Esophagus squamous epithelium (tissue), 5 donors: Measurements from ENCODE around the gene NLE1. TPM values are rescaled to one million over a fixed set of nuclear protein-coding genes. Genes with fewer than 3 reads are reported as not detected.
"Not testable (repeated sequence)": the region's sequence is repeated elsewhere in the genome, so short reads cannot be mapped to it uniquely, and the experiment has no call there.

Source experiments
- DNase-seq: peaks from one replicate; lab custom pipeline; 2025; lab: John Stamatoyannopoulos, UW
- H3K27ac ChIP-seq, 4 donors: fragments of 200-600 bp; sonication (generic); one replicate each; pipeline ENCODE4 v1.5.1; 2016 to 2019; ENCODE audit warnings: mild to moderate bottlenecking in 1 of 4
- H3K27me3 ChIP-seq, 4 donors: fragments of 200-600 bp; sonication (generic); 1 replicate in 3 of 4; 2 replicates in 1 of 4; pipeline versions ENCODE4 v1.5.1 to v1.6.0; 2017 to 2021; ENCODE audit warnings: antibody characterized with exemption in 1 of 4
- H3K36me3 ChIP-seq, 3 donors: fragments of 200-600 bp; sonication (generic); one replicate each; pipeline ENCODE4 v1.5.1; 2016 to 2019
- H3K4me1 ChIP-seq, 3 donors: fragments of 200-600 bp; sonication (generic); one replicate each; pipeline ENCODE4 v1.5.1; 2017 to 2019
- H3K4me3 ChIP-seq, 4 donors: fragments of 200-600 bp; sonication (generic); 1 replicate in 3 of 4; 2 replicates in 1 of 4; pipeline ENCODE4 v1.5.1; 2016 to 2019; ENCODE audit warnings: mild to moderate bottlenecking in 2 of 4, moderate library complexity in 1 of 4
- H3K9me3 ChIP-seq, 3 donors: fragments of 200-600 bp; sonication (generic); one replicate each; pipeline ENCODE4 v1.5.1; 2016 to 2019
- POLR2A ChIP-seq, 4 donors: fragments of 450-650 bp; IDR thresholded peaks; one replicate each; pipeline ENCODE4 v1.6.1; 2017; ENCODE audit warnings: antibody characterized with exemption in 4 of 4, mild to moderate bottlenecking in 4 of 4, moderate library complexity in 3 of 4
- WGBS, 2 donors: methylation state at CpG; one replicate each; pipeline ENCODE4 v1.1.5; 2018; 5-methylcytosine and 5-hydroxymethylcytosine counted together
- intact Hi-C: fragments of 100-400 bp; cut with DNase I; formaldehyde crosslinking; loops from one replicate; pipeline ENCODE4 v1.15.0; 2022
- total RNA-seq, 4 donors: library from RNA; depleted of rRNA; stranded (reverse); fragments of >200 nt; gene quantifications; one replicate each; pipeline ENCODE4 v1.1.0, GENCODE V29; 2016
- TF ChIP-seq, protein P1 (sequence below), 6 experiments: fragments of 450-650 bp in 4 of 6; fragments of 200-600 bp in 2 of 6; sonication (generic) in 2 of 6; IDR thresholded peaks; one replicate each; pipeline ENCODE4 v1.5.1; 2016 to 2019; ENCODE audit warnings: antibody characterized with exemption in 6 of 6, mild to moderate bottlenecking in 4 of 6, moderate library complexity in 4 of 6
- donor health status: DM: yes; HTN: yes; CAD: no.

The NLE1 gene
- total RNA-seq, 4 donors from 2014 or later, result 8.2 to 19.6 (median 17.8) TPM

DNA sequence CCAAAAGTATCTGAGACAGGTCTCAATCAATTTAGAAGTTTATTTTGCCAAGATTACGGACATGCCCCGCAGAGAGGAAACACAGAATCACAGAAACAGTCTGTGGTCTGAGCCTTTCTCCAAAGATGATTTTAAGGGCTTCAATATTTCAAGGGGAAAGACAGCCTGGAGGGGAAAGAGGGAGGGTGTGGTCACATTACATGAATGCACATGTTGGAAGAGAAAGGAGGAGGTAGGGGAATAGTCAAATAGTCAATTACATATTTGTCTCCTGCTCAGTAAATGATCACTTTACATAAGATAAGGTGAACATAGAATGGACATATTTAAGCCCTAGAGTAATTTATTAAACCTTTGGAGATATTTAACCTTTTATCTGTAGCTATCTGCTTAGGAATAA, 17.8 kb upstream of the NLE1 start:
- no peaks in the 10 kb centered on the region for H3K9me3 ChIP-seq
- 50 to 61% methylated on average over 2 of the region's 2 CpGs for WGBS, 2 donors
- H3K27ac ChIP-seq, result no peak overlapping the region
- TF ChIP-seq, protein P1, sequence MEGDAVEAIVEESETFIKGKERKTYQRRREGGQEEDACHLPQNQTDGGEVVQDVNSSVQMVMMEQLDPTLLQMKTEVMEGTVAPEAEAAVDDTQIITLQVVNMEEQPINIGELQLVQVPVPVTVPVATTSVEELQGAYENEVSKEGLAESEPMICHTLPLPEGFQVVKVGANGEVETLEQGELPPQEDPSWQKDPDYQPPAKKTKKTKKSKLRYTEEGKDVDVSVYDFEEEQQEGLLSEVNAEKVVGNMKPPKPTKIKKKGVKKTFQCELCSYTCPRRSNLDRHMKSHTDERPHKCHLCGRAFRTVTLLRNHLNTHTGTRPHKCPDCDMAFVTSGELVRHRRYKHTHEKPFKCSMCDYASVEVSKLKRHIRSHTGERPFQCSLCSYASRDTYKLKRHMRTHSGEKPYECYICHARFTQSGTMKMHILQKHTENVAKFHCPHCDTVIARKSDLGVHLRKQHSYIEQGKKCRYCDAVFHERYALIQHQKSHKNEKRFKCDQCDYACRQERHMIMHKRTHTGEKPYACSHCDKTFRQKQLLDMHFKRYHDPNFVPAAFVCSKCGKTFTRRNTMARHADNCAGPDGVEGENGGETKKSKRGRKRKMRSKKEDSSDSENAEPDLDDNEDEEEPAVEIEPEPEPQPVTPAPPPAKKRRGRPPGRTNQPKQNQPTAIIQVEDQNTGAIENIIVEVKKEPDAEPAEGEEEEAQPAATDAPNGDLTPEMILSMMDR (IDR thresholded peaks at IDR 0.05), result no peak
- no peak for TF ChIP-seq POLR2A (IDR thresholded peaks at IDR 0.05)
- no peak overlapping the region for H3K4me3 ChIP-seq
- H3K27me3 ChIP-seq, result peaks cover 0 to 16% (median 0%) of the 10 kb centered on the region in 4 donors
- peaks cover 0 to 8% (median 3%) of the 10 kb centered on the region in 3 donors for H3K4me1 ChIP-seq
- intact Hi-C loops, result no loop called here
- DNase-seq, result no peak
- no peaks in the 10 kb centered on the region for H3K36me3 ChIP-seq

DNA sequence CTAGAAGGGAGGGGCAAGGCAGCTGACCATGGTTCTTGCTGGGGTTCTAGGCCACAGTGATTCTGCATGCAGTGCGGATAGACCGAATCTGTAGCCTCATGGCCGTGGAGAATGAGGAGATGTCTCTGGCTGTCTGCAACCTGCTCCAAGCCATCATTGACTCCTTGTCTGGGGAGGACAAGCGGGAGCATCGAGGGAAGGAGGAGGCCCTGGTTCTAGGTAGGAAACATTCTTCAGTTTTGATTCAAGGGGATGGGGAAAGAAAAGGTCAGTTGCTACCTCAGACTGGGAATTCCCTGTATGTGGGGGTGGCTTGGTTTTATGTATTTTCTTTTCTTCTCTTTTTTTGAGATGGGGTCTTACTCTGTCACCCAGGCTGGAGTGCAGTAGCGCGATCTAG, 13.1 kb upstream of the NLE1 start:
- Histone ChIP-seq H3K4me3 (no peak overlapping the region), H3K27me3 (peaks cover 0 to 6% (median 0%) of the 10 kb centered on the region in 4 donors), H3K4me1 (peaks cover 0 to 5% (median 3%) of the 10 kb centered on the region in 3 donors), H3K9me3 (no peaks in the 10 kb centered on the region), H3K27ac (no peak overlapping the region), H3K36me3 (no peaks in the 10 kb centered on the region)
- DNase-seq, result no peak
- TF ChIP-seq POLR2A (IDR thresholded peaks at IDR 0.05), result no peak
- TF ChIP-seq, protein P1 (IDR thresholded peaks at IDR 0.05), result no peak
- 94 to 95% methylated on average over 4 to 6 of the region's 7 CpGs for WGBS, 2 donors
- intact Hi-C loops, result no loop called here

DNA sequence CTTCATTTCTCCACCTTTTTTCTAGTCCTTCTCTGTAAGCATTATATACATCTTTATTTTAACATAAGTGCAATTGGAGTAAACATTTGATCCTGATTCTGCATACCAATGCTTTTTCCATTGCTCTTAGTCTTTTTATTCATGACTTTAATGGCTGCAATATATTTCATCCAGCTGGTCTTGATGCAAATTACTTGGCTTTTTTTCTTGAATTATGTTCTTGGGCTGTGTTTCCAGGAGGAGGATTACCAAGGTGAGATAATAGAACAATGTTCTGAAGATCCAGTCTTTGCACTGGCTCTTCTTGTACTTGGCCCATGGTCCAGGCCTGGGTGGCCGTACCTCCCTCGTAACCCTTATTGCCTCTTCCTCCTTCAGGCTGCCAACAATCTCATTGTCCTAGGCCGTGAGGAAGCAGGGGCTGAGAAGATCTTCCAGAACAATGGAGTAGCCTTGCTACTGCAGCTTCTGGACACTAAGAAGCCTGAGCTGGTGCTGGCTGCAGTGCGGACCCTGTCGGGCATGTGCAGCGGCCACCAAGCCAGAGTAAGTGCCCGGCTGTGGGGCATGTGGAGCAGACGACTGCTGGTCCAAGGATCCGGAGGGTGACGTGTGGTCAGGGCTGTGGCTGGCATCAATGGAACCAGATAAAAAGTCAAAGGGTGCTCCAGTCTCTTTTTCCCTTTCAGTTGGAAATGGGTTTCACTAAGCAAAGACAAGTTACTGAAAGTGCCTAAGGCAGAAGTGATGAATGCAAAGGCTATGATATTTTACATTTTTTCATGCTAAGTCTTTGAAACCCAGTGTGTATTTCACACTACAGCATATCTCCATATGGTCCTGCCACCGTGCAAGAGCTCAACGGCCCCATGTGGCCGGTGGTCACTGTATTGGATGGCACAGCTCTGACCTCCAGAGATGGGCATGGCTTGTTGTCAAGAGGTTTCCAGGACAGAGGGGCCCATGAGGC, 12.4 kb upstream of the NLE1 start:
- intact Hi-C loops, result no loop called here
- no peak for DNase-seq
- Histone ChIP-seq H3K4me3 (no peak overlapping the region), H3K36me3 (no peaks in the 10 kb centered on the region), H3K27me3 (peaks cover 0 to 6% (median 0%) of the 10 kb centered on the region in 4 donors), H3K9me3 (no peaks in the 10 kb centered on the region), H3K4me1 (no peaks in the 10 kb centered on the region), H3K27ac (no peak overlapping the region)
- no peak for TF ChIP-seq POLR2A (IDR thresholded peaks at IDR 0.05)
- TF ChIP-seq, protein P1 (IDR thresholded peaks at IDR 0.05), result no peak
- 87 to 91% methylated on average over 12 to 13 of the region's 13 CpGs for WGBS, 2 donors

- 50 to 58% methylated on average over 13 of the region's 13 CpGs for WGBS, 2 donors
- Histone ChIP-seq H3K9me3 (no peaks in the 10 kb centered on the region), H3K27me3 (peaks cover 0 to 6% (median 0%) of the 10 kb centered on the region in 4 donors), H3K27ac (no peak overlapping the region), H3K4me1 (no peaks in the 10 kb centered on the region), H3K36me3 (no peaks in the 10 kb centered on the region), H3K4me3 (no peak overlapping the region)
- TF ChIP-seq, protein P1 (IDR thresholded peaks at IDR 0.05), result no peak
- no peak for TF ChIP-seq POLR2A (IDR thresholded peaks at IDR 0.05)
- intact Hi-C loops, result no loop called here
- DNase-seq, result no peak
These were observed 10.5 kb upstream of the NLE1 start for GRCh38 chr17:35152421-35153140.

DNA sequence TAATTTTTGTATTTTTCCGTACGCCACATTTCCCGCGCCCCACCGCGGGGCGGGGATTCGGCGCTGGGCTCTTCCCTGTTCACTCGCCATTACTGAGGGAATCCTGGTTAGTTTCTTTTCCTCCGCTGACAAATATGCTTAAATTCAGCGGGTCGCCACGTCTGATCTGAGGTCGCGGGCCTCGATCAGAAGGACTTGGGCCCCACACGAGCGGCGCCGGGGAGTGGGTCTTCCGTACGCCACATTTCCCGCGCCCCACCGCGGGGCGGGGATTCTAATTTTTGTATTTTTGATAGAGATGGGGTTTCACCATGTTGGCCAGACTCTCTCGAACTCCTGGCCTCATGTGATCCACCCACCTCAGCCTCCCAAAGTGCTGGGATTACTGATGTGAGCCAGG, 9.0 kb upstream of the NLE1 start:
- H3K4me3 ChIP-seq, H3K27me3 ChIP-seq, intact Hi-C loops, H3K9me3 ChIP-seq, H3K36me3 ChIP-seq, H3K4me1 ChIP-seq, DNase-seq, H3K27ac ChIP-seq: not testable (repeated sequence)
- 94% methylated on average over 29 of the region's 29 CpGs for WGBS, 2 donors
